ENCODE results near the gene NUP93. TPM values are rescaled to one million over a fixed set of nuclear protein-coding genes. Genes with fewer than 3 reads are reported as not detected.
A peak's percentile ranks its signal among the peaks of the same experiment; 100 is the strongest.

Gene NUP93
- 48.6 to 86.9 TPM (median 50.0 TPM) in 3 replicates for total RNA-seq
- long read RNA-seq, transcript NUP93-201 (22 exons, 2,741 nt), result major isoform, 141 of 224 reads
- long read RNA-seq, partial matches to known transcripts, result 4 of 224 reads
- long read RNA-seq, other reads (novel, unspliced or antisense), result 79 of 224 reads

DNA sequence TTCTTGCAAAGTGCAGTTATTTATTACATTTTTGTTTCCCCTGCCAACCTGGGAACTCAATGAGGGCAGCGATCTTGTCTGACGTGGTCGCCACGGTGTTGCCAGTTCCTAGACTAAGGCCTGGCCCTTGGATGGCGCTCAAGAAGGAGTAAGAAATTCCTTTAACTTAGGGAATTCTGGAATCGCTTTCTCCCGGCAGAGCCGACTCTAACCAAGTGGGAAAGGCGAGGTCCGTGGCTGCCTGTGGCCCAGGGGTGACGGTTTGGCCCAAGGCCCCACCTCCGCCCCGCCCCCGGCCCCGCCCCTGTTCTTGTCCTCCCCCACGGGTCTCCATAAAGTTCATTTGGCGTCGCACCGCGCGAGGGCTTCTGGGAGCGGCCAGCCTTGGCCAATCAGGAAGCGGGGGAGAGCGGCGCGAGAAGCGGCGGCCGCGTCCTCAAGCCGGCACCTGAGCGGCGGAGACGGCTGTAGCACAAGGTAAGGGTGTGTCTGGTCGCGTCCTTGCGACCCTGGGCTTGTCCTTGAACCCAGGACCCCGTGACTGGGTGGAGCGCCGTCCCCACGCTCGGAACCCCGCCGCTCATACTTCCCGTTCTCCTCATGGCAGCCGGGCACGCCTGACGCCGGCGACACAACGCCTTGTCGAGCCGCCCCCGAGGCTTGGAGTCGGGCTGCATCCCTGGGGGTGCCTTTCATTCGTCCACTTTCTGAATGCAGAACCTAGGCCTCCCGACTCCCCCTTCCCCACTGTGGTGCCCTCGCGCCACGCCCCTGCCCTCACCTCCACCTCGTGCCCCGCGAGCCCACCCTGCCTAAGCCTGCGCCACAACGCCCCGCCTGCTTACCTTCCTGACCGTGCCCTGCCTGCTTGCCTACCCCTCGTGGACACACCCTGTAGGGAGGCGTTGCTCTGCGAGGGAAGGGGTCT is at the start of gene NUP93:
TSS of gene NUP93 (plus strand) at position 395 of the 928 bp plus-strand sequence. CDS start 18,119 bp downstream, outside the sequence.
- Mint-ChIP-seq H3K4me3 (ENCODE audit: unreplicated experiment) (no peak within 1 kb of the TSS), H3K4me1 (ENCODE audit: low read depth) (peaks cover 13% of the 10 kb centered on the region), H3K27ac (ENCODE audit: unreplicated experiment) (peak within 1 kb of the TSS; percentile 94), H3K36me3 (ENCODE audit: low read depth) (no peaks in the 10 kb centered on the region), H3K27me3 (ENCODE audit: low read depth) (no peaks in the 10 kb centered on the region), H3K9me3 (ENCODE audit: low read depth) (no peaks in the 10 kb centered on the region)
- TF ChIP-seq, protein P1, sequence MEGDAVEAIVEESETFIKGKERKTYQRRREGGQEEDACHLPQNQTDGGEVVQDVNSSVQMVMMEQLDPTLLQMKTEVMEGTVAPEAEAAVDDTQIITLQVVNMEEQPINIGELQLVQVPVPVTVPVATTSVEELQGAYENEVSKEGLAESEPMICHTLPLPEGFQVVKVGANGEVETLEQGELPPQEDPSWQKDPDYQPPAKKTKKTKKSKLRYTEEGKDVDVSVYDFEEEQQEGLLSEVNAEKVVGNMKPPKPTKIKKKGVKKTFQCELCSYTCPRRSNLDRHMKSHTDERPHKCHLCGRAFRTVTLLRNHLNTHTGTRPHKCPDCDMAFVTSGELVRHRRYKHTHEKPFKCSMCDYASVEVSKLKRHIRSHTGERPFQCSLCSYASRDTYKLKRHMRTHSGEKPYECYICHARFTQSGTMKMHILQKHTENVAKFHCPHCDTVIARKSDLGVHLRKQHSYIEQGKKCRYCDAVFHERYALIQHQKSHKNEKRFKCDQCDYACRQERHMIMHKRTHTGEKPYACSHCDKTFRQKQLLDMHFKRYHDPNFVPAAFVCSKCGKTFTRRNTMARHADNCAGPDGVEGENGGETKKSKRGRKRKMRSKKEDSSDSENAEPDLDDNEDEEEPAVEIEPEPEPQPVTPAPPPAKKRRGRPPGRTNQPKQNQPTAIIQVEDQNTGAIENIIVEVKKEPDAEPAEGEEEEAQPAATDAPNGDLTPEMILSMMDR (IDR thresholded peaks at IDR 0.05), result peak; percentile 22
- DNase-seq (ENCODE audit: low spot score), result peak; percentile 95

DNA sequence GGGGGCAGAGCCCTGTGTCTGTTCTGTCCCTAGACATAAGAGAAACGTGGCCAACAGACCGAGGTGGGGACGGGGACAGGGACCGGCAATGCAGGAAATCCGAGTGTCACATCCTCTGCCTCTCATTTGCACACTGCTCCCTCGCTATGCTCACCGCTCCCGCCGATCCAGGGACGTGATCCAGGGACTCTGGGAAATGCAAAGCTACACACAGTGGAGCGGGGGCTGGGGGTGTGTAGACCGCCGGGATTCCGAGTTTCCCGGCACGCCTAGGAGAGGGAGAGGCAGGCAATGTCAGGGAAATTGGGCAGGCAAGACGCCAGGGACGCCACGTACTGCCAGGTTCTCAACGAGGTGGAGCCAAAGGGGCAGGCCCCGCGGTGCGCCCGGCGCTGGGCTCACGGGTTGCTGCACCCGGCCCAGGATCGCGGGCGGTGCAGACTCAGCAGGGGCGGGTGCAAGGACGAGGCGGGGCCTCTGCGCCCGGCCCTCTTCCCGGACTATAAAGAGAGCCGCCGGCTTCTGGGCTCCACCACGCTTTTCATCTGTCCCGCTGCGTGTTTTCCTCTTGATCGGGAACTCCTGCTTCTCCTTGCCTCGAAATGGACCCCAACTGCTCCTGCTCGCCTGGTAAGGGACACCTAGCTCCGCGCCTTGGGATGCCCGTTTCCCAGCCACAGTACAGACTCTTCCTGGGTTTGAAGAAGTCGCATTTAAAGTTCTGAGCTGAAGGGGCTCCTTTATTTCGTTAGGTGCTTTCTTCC is 47.8 kb upstream of the NUP93 start, which contains the start of gene MT1X:
TSS of gene MT1X (plus strand) at position 532 of the 764 bp plus-strand sequence. CDS start at position 603, 71 bp downstream.
- Mint-ChIP-seq H3K27me3 (ENCODE audit: low read depth) (no peaks in the 10 kb centered on the region), H3K9me3 (ENCODE audit: low read depth) (peaks cover 9% of the 10 kb centered on the region), H3K4me1 (ENCODE audit: low read depth) (peaks cover 30% of the 10 kb centered on the region), H3K27ac (ENCODE audit: unreplicated experiment) (peak within 1 kb of the TSS; percentile 76), H3K4me3 (ENCODE audit: unreplicated experiment) (peak within 1 kb of the TSS; percentile 85), H3K36me3 (ENCODE audit: low read depth) (peaks cover 5% of the 10 kb centered on the region)
- TF ChIP-seq, protein P1 (IDR thresholded peaks at IDR 0.05), result no peak
- DNase-seq (ENCODE audit: low spot score), result no peak

DNA sequence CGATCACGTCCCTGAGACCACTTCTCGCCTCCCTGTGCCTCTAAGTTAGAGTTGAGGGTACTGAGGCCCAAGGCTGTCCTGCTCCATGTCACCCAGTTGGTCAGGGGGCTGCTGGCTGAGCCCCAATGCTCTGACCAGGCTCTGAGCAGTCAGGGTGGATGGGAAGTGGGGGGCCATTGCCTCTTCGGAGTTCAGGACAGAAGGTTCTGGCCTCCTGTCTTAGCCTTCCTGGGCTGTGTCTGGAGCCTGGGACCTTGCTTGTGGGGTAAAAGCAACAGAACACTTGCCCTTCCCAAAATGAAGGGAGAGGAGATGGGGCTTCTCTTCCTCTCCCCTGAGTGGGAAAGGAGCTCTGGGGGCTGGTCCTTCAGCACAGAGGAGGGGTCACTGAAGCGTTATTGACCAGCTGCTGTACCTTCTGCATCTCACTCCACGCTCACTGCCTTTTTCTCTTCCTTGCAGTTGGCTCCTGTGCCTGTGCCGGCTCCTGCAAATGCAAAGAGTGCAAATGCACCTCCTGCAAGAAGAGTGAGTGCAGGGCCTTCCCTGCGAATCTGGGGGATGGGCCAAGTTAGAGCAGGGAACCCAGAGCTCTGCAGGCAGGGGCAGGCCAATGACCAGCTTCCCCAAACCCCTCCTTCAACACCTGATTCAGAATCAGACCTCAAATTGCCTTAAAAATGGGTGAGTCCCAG is 47.1 kb upstream of the NUP93 start:
- TF ChIP-seq, protein P1 (IDR thresholded peaks at IDR 0.05), result no peak
- H3K27ac Mint-ChIP-seq (ENCODE audit: unreplicated experiment), result no peak overlapping the region
- H3K27me3 Mint-ChIP-seq (ENCODE audit: low read depth), result no peaks in the 10 kb centered on the region
- peak overlapping the region; percentile 85 for H3K4me3 Mint-ChIP-seq (ENCODE audit: unreplicated experiment)
- no peak for DNase-seq (ENCODE audit: low spot score)
- H3K4me1 Mint-ChIP-seq (ENCODE audit: low read depth), result peaks cover 30% of the 10 kb centered on the region
- peaks cover 7% of the 10 kb centered on the region for H3K36me3 Mint-ChIP-seq (ENCODE audit: low read depth)
- H3K9me3 Mint-ChIP-seq (ENCODE audit: low read depth), result peaks cover 11% of the 10 kb centered on the region

DNA sequence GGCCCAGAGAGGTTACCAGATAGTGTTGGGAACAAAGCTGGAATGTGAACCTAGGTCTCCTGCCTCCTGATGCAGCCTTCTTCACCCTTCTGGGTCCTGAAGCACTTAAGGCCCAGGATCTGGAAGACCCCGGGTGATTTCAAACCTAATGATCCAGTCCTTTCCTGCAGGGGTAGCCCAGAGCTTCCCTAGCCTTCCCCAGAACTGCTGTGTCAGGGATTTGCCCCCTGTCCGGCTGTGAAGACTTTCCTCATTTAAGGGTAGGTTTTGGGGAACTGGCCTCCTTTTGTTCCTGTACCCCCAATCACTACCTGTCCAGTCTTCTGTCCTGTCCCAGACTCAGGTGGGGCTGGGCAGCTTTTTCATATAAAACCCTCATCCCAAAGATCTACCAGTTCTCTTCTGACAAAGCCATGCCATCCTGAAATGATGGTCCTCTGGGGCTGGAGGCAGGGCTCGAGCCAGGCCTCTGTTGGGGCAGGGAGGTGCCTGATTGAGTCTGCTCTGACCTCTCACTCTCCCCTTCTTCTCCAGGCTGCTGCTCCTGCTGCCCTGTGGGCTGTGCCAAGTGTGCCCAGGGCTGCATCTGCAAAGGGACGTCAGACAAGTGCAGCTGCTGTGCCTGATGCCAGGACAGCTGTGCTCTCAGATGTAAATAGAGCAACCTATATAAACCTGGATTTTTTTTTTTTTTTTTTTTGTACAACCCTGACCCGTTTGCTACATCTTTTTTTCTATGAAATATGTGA is 46.3 kb upstream of the NUP93 start:
- peaks cover 8% of the 10 kb centered on the region for H3K36me3 Mint-ChIP-seq (ENCODE audit: low read depth)
- DNase-seq (ENCODE audit: low spot score), result no peak
- peak overlapping the region; percentile 85 for H3K4me3 Mint-ChIP-seq (ENCODE audit: unreplicated experiment)
- H3K27ac Mint-ChIP-seq (ENCODE audit: unreplicated experiment), result no peak overlapping the region
- H3K27me3 Mint-ChIP-seq (ENCODE audit: low read depth), result no peaks in the 10 kb centered on the region
- H3K9me3 Mint-ChIP-seq (ENCODE audit: low read depth), result peaks cover 15% of the 10 kb centered on the region
- peaks cover 33% of the 10 kb centered on the region for H3K4me1 Mint-ChIP-seq (ENCODE audit: low read depth)
- TF ChIP-seq, protein P1 (IDR thresholded peaks at IDR 0.05), result no peak
